ENCODE data around the gene GLT8D2.
A peak's percentile ranks its signal among the peaks of the same experiment; 100 is the strongest.

Gene GLT8D2, protein sequence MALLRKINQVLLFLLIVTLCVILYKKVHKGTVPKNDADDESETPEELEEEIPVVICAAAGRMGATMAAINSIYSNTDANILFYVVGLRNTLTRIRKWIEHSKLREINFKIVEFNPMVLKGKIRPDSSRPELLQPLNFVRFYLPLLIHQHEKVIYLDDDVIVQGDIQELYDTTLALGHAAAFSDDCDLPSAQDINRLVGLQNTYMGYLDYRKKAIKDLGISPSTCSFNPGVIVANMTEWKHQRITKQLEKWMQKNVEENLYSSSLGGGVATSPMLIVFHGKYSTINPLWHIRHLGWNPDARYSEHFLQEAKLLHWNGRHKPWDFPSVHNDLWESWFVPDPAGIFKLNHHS

DNA sequence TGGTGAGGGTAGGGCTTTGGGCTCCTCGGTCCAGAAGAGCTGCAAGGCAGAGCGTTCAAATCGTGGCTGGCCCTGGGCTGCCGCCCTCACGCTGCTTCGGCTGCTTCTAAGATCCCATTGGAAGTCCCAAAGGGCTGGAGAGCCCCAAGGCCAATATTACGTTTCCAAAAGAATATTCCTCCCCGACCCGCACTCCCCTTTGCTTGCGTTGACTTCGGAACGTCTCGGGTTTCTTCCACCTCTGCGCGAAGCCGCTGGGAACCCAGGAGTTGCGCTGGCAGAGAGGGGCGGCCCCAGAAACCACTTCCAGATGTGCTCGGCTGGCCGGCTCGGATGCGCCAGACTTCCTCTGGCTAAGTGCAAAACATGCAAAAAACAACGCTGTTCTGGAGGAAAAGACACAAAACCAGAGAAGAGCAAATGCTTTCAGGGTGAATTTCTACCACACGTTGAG is at the start of gene GLT8D2:
Gene GLT8D2 (minus strand): TSS at position 285 of the 454 bp plus-strand sequence. CDS start 30,539 bp downstream, outside the sequence.
- H3K27ac ChIP-seq = peak within 1 kb of the TSS; percentile 12; the same call in 1 of the 2 replicates
- TF ChIP-seq, protein P1, sequence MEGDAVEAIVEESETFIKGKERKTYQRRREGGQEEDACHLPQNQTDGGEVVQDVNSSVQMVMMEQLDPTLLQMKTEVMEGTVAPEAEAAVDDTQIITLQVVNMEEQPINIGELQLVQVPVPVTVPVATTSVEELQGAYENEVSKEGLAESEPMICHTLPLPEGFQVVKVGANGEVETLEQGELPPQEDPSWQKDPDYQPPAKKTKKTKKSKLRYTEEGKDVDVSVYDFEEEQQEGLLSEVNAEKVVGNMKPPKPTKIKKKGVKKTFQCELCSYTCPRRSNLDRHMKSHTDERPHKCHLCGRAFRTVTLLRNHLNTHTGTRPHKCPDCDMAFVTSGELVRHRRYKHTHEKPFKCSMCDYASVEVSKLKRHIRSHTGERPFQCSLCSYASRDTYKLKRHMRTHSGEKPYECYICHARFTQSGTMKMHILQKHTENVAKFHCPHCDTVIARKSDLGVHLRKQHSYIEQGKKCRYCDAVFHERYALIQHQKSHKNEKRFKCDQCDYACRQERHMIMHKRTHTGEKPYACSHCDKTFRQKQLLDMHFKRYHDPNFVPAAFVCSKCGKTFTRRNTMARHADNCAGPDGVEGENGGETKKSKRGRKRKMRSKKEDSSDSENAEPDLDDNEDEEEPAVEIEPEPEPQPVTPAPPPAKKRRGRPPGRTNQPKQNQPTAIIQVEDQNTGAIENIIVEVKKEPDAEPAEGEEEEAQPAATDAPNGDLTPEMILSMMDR (conservative IDR thresholded peaks at IDR 0.05) = no peak

DNA sequence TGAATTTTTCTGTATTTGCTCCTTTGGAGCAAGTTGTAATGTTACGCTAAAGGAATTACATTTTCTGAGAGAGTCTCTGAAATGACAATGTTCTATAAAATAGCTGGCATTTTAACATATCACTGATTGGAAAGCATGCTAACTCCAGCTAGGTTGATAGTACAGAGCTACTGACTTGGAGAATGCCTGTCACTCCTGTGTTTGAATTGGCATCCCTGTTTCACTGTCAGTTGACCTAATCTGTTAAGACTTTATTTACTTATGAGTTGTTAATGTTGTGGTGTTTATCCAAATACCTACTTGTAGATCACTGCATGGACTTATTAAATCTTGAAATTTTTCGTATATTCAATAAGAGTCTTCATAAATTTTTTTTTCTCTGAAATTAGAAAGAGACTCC is 48.0 kb upstream of the GLT8D2 start:
- H3K27ac ChIP-seq = peak overlapping the region; percentile 47

DNA sequence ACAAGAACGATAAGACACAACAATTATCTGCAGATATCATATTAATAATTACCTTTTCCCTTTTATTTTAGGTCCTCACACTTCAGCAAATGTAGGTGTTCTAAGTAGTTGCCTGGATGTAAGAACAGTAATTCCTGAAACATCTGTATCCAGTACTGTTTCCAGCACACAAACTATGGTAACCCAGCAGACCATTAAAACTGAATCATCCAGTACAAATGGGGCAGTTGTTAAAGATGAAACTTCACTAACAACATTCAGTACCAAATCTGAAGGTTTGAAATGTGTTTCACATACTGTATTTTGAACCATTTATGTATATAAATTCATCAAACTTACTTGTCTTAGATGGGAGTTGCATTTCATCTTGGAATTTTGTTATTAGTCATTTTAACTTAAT is 45.3 kb upstream of the GLT8D2 start:
- H3K27ac ChIP-seq = no peak overlapping the region
- TF ChIP-seq, protein P1 (conservative IDR thresholded peaks at IDR 0.05) = no peak

More for the DNA sequence above, 48.0 kb upstream of the GLT8D2 start:
- TF ChIP-seq, protein P1 (conservative IDR thresholded peaks at IDR 0.05) = no peak

DNA sequence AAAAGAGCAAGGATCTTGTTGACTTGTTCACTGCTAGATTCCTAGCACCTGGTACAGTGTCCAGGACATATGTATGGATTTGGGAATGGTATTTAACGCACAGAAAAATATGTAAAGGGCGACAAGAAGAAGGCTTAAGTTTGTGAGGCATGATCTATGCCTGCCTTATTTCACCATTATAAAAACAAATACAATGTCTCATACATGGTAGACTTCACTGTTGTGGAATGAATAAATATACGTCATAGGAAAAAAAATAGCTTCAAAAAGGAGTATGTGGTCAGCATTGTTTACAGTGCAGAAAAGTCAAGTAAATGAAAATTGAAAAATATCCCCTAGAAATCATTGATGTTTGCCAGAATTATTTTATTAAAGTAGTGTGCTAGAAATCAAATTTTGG is 44.3 kb upstream of the GLT8D2 start:
- TF ChIP-seq, protein P1 (conservative IDR thresholded peaks at IDR 0.05) = no peak
- H3K27ac ChIP-seq = no peak overlapping the region

DNA sequence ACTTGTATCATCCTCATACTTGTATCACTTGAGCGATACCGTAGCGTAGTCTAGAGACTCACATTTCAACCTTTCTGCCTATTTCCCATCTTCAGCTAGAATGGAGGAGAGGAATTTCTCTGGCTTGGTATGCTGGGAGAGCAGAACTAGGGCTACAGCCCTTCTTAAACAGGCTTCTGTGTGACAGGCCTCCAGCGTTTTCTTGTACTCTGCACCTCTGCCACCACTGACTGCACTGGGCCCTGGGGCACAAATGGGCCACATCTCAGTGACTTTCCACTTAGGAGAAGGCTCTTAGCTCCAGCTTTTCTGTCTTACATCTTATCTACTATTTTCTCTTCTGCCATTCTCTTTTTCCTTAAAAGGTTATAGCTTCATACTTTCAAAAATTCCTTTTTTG is 41.1 kb upstream of the GLT8D2 start:
- TF ChIP-seq, protein P1 (conservative IDR thresholded peaks at IDR 0.05) = no peak
- H3K27ac ChIP-seq = no peak overlapping the region

DNA sequence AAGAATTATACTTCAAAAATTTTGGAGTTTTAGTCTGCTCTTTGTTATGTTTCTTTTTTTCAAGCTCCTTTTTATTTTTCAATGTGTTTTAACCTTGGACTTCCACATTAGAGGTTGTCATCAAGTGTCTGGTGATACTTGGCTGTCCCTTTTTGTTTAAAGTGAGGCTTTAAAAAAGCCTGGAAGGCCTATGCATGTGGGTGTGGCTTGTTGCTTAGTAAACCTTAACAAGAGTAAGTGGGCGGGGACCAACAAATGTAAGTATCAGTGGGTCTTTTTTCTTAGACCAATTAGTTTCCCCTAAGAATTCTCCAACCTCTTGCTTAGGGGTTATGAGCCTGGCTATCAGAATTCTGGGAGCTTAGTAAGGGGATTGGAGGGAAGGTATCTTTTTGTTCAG is 40.7 kb upstream of the GLT8D2 start:
- no peak overlapping the region for H3K27ac ChIP-seq
- TF ChIP-seq, protein P1 (conservative IDR thresholded peaks at IDR 0.05) = no peak

DNA sequence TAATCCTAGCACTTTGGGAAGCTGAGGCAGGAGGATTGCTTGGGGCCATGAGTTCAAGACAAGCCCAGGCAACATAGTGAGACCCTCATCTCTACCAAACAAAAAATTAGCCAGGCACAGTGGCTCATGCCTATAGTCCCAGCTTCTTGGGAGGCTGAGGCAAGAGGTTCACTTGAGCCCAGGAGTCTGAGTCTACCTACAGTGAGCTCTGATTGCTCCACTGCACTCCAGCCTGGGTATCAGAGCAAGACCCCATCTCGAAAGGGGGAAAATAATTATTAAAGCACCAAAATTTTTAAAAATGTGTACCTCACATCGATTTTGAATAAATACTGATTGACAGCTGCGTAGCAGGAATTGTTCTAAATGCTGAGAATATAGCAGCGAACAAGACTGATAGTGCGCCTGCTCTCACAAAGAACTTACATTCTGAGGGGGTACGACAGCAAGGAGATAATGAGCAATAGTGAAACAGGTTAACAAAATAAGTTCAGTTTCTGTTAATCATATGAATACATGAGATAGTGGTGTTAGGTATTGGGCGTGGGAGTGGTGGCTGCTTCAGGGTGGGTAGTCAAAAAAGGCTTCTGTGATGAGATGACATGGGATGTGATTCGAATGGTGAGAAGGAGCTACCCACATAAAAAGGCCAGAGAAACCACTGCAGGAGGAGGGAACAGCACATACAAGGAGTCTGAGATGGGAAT is 33.9 kb upstream of the GLT8D2 start:
- no peak overlapping the region for H3K27ac ChIP-seq
- TF ChIP-seq, protein P1 (conservative IDR thresholded peaks at IDR 0.05) = no peak

All from VCaP (cell line).